ENCODE results near the gene PRKAR1B.
"Not testable (repeated sequence)": the region's sequence is repeated elsewhere in the genome, so short reads cannot be mapped to it uniquely, and the experiment has no call there.

The PRKAR1B gene

GRCh38 chr7:638256-639011 lies 88.6 kb downstream of the PRKAR1B start:
- DNase-seq, result no peak

- DNase-seq, result no peak
Observed at GRCh38 chr7:637826-638225, 89.3 kb downstream of the PRKAR1B start.

- DNase-seq, result peak; percentile 54
Observed at GRCh38 chr7:636396-636795, 90.7 kb downstream of the PRKAR1B start.

GRCh38 chr7:635687-636382 lies 91.2 kb downstream of the PRKAR1B start:
- not testable (repeated sequence) for DNase-seq

- no peak for DNase-seq
Observed at GRCh38 chr7:635227-635626, 91.9 kb downstream of the PRKAR1B start.

GRCh38 chr7:633381-634018 lies 93.6 kb downstream of the PRKAR1B start:
- no peak for DNase-seq

- no peak for DNase-seq
Observed at GRCh38 chr7:632831-633210, 94.3 kb downstream of the PRKAR1B start.

- no peak for DNase-seq
Observed at GRCh38 chr7:631964-632830, 94.9 kb downstream of the PRKAR1B start.

GRCh38 chr7:631291-631711 lies 95.8 kb downstream of the PRKAR1B start:
- DNase-seq, result no peak

GRCh38 chr7:630539-630938 lies 96.5 kb downstream of the PRKAR1B start:
- no peak for DNase-seq

- DNase-seq, result no peak
Observed at GRCh38 chr7:630111-630511, 97.0 kb downstream of the PRKAR1B start.

- no peak for DNase-seq
Observed at GRCh38 chr7:628826-629225, 98.3 kb downstream of the PRKAR1B start.

GRCh38 chr7:628402-628763 lies 98.7 kb downstream of the PRKAR1B start:
- no peak for DNase-seq

- no peak for DNase-seq
Observed at GRCh38 chr7:627661-628401, 99.2 kb downstream of the PRKAR1B start.

GRCh38 chr7:625376-625971 lies 101.6 kb downstream of the PRKAR1B start:
- no peak for DNase-seq

- no peak for DNase-seq
Observed at GRCh38 chr7:623464-623863, 103.6 kb downstream of the PRKAR1B start.

GRCh38 chr7:621572-622285 lies 105.4 kb downstream of the PRKAR1B start:
- peak; percentile 4 for DNase-seq

- no peak for DNase-seq
Observed at GRCh38 chr7:620885-621284, 106.2 kb downstream of the PRKAR1B start.

GRCh38 chr7:620056-620455 lies 107.0 kb downstream of the PRKAR1B start:
- DNase-seq, result no peak

- DNase-seq, result no peak
Observed at GRCh38 chr7:619368-619840, 107.7 kb downstream of the PRKAR1B start.

All from CD4-positive, alpha-beta T cell treated with Interleukin-15 for 1 hour (primary cell).